ENCODE measurements around the gene FGD1.

Gene FGD1

DNA sequence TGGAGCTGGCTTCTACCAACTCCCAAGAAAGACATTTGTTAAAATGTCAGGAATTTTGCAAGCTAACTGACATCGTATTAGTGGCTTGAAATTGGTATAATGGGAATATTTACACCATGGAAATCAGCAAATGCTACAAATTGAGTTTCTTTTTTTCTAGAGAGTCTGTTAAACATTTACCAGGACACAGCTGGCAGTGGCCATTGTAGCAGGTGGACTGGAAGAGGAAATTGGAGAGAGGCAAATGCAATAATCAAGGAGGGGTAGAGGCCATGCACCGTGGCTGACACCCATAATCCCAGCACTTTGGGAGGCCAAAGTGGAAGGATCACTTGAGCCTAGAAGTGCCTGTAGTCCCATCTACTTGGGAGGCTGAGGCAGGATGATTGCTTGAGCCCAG, 88.8 kb downstream of the FGD1 start:
- no peak for DNase-seq (ENCODE audit: low read depth in 2 of 2, low spot score in 1 of 2)

DNA sequence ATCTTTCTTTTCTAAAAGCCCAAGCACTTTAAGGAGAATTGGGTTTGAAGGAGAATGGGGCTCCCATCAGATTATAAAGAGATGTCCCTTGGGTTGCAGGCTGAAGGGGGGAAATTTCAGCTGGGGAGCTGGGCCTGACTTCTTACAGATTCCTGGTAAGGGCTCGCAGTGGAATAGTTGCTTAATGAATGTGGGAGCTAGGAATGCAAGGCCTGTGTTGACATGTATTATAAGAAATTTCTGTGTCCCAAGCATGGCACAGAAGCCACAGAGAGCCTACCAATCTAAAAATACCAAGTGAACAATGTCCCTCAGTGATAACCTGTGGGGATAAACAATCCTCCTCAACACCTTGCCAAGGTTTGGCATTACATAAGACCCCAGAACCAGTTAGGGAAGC, 98.9 kb downstream of the FGD1 start:
- DNase-seq (ENCODE audit: low read depth in 2 of 2, low spot score in 1 of 2): no peak

Data from stimulated activated CD8-positive, alpha-beta memory T cell treated with anti-CD3 and anti-CD28 coated beads, Interleukin-4, amount 100 ng/mL, for 4 hours (primary cell).